OCI-LY7 (cell line): ENCODE data around the gene SERPINE2. TPM values are rescaled to one million over a fixed set of nuclear protein-coding genes. Genes with fewer than 3 reads are reported as not detected.

ENCODE experiments used
- BruUV-seq: library from RNA; stranded (reverse); fragments of 400-500 nt; replicated peaks from 2 replicates; lab custom pipeline; 2021; lab: Mats Ljungman, UMichigan
- CTCF ChIA-PET: fragments of 300-600 bp; sonication (Branson Sonifier 250); formaldehyde crosslinking; loops from one replicate; lab custom pipeline; 2022; ENCODE audit warnings: antibody characterized with exemption; ENCODE audit not compliant: unreplicated experiment; lab: Charles Lee
- POLR2A ChIA-PET: fragments of 300-600 bp; sonication (Branson Sonifier 250); formaldehyde crosslinking; loops from one replicate; lab custom pipeline; 2022; ENCODE audit warnings: antibody characterized with exemption; lab: Charles Lee
- DNase-seq: peaks from one replicate; pipeline ENCODE4 v3.0.0-alpha.2; 2015; ENCODE audit warnings: low spot score
- H2AFZ ChIP-seq: fragments of 200-600 bp; sonication (generic), shearing (Covaris generic); 2 replicates; pipeline ENCODE4 v1.6.1; 2014; ENCODE audit warnings: mild to moderate bottlenecking, antibody characterized with exemption, low read length, moderate library complexity
- H3K27ac ChIP-seq: fragments of 200-600 bp; sonication (generic); 2 replicates; pipeline ENCODE4 v1.5.1; 2014; ENCODE audit warnings: mixed run types, low read depth, mild to moderate bottlenecking, moderate library complexity, low read length, inconsistent platforms; ENCODE audit not compliant: poor library complexity, severe bottlenecking
- H3K36me3 ChIP-seq: fragments of 200-600 bp; sonication (generic); 2 replicates; pipeline ENCODE4 v1.6.1; 2014; ENCODE audit warnings: mild to moderate bottlenecking, antibody characterized with exemption, low read length, moderate library complexity, mixed read lengths; ENCODE audit not compliant: insufficient read depth
- H3K4me1 ChIP-seq: fragments of 200-600 bp; sonication (generic); 2 replicates; pipeline ENCODE4 v1.5.1; 2014; ENCODE audit warnings: mild to moderate bottlenecking, low read length; ENCODE audit not compliant: insufficient read depth, poor library complexity, severe bottlenecking
- H3K4me2 ChIP-seq: fragments of 200-600 bp; sonication (generic); 2 replicates; pipeline ENCODE4 v1.6.1; 2014; ENCODE audit warnings: mild to moderate bottlenecking, low read length
- H3K4me3 ChIP-seq: fragments of 200-600 bp; sonication (generic); 2 replicates; pipeline ENCODE4 v1.5.1; 2014; ENCODE audit warnings: mild to moderate bottlenecking, low read depth, low read length; ENCODE audit not compliant: poor library complexity, severe bottlenecking
- H3K79me2 ChIP-seq: fragments of 200-600 bp; sonication (generic); 2 replicates; pipeline ENCODE4 v1.6.1; 2016; ENCODE audit warnings: low read depth, mild to moderate bottlenecking, low read length, moderate library complexity, mixed read lengths; ENCODE audit not compliant: insufficient read depth
- H3K9me2 ChIP-seq: fragments of 200-600 bp; sonication (generic); 2 replicates; pipeline ENCODE4 v1.6.1; 2016; ENCODE audit warnings: mild to moderate bottlenecking, low read length, mixed read lengths; ENCODE audit not compliant: insufficient read depth
- H3K9me3 ChIP-seq: fragments of 200-600 bp; sonication (generic); 2 replicates; pipeline ENCODE4 v1.6.1; 2014; ENCODE audit warnings: mild to moderate bottlenecking, mixed run types, low read length, mixed read lengths
- H4K20me1 ChIP-seq: fragments of 200-600 bp; sonication (generic); 2 replicates; pipeline ENCODE4 v1.6.1; 2014; ENCODE audit warnings: mild to moderate bottlenecking, antibody characterized with exemption, low read length, moderate library complexity, mixed read lengths; ENCODE audit not compliant: insufficient read depth
- EZH2phosphoT487 ChIP-seq: fragments of 200-600 bp; sonication (generic); IDR thresholded peaks from 2 replicates; pipeline ENCODE4 v1.6.1; 2018; ENCODE audit warnings: low read depth, borderline replicate concordance, mild to moderate bottlenecking, mixed run types, antibody characterized with exemption, low read length, moderate library complexity, mixed read lengths
- intact Hi-C: fragments of 100-400 bp; cut with micrococcal nuclease; formaldehyde crosslinking; loops from one replicate; pipeline ENCODE4 v1.10.0; 2022; ENCODE audit not compliant: unreplicated experiment
- total RNA-seq, 2 experiments: library from RNA; depleted of rRNA in 1 of 2; stranded (reverse); fragments of >200 nt in 1 of 2; shearing (Covaris generic) in 1 of 2; gene quantifications; 2 replicates each; pipeline ENCODE4 v1.2.3, GENCODE V29; 2014 to 2022
- TF ChIP-seq, protein P1 (sequence below): fragments of 200-600 bp; sonication (generic); conservative IDR thresholded peaks from 2 replicates; pipeline ENCODE4 v1.5.1; 2014; ENCODE audit warnings: mild to moderate bottlenecking, antibody characterized with exemption, low read length, moderate library complexity, mixed read lengths

Gene SERPINE2
- total RNA-seq, 2 experiments from 2014 or later: not detected

DNA sequence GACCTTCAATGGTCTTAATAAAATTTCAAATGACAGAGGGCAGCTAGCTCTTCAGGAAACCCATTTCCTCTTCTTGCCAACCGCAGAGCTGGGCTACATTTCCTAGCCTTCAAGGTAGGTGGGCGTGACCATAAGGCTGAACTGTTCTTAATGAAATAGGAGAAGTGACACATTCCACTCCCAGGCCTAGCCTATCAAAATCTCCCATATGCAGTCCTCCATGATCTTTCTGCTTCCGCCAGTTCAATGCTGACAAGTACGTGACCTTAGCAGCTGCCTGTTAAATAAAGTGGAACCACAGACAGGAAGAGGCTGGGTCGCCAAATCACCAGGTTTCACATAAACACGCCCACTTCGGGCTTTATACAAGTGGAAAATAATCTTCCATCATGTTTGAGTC, 13.2 kb downstream of the SERPINE2 start:
- Histone ChIP-seq H3K9me2 (no peaks in the 10 kb centered on the region), H3K4me2 (peak overlapping the region; percentile 40), H3K9me3 (no peaks in the 10 kb centered on the region), H3K36me3 (no peaks in the 10 kb centered on the region), H3K27ac (no peak overlapping the region), H3K79me2 (no peaks in the 10 kb centered on the region), H3K4me1 (peaks cover 11% of the 10 kb centered on the region), H2AFZ (peak overlapping the region; percentile 22; the same call in 1 of the 2 replicates), H3K4me3 (no peak overlapping the region), H4K20me1 (no peaks in the 10 kb centered on the region)
- DNase-seq: peak; percentile 71
- ChIA-PET CTCF (interaction anchor here (0.7 kb wide), 1 partner anchor 33 kb away, joined by 4 read pairs; no protein-coding TSS in a partner anchor), POLR2A (interaction anchor here (0.8 kb wide), 2 partner anchors 9 to 17 kb away, joined by 3 read pairs; no protein-coding TSS in a partner anchor)
- intact Hi-C loops: no loop called here
- TF ChIP-seq, protein P1, sequence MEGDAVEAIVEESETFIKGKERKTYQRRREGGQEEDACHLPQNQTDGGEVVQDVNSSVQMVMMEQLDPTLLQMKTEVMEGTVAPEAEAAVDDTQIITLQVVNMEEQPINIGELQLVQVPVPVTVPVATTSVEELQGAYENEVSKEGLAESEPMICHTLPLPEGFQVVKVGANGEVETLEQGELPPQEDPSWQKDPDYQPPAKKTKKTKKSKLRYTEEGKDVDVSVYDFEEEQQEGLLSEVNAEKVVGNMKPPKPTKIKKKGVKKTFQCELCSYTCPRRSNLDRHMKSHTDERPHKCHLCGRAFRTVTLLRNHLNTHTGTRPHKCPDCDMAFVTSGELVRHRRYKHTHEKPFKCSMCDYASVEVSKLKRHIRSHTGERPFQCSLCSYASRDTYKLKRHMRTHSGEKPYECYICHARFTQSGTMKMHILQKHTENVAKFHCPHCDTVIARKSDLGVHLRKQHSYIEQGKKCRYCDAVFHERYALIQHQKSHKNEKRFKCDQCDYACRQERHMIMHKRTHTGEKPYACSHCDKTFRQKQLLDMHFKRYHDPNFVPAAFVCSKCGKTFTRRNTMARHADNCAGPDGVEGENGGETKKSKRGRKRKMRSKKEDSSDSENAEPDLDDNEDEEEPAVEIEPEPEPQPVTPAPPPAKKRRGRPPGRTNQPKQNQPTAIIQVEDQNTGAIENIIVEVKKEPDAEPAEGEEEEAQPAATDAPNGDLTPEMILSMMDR: no peak
- no peak for TF ChIP-seq EZH2phosphoT487
- no TSS peak for BruUV-seq

DNA sequence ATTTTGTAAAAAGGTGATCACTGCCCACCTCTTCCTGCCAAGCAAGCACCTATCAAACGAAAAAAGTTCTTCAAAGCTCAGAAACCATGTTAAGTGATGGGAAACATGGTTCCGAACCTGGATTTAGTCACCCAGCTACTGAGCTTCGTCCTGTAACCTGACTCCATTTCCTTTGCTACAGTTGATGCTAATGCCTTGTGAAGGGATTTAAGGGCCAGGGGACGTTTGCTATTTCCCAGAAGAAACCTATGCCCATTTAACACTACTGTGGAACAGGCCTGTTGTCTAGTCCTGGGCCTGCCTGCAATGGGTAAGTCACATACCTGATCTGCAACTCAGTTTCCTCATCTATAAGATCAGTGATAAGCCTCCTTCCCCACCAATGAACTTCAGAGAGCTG, 14.8 kb downstream of the SERPINE2 start:
- H3K79me2 ChIP-seq: no peaks in the 10 kb centered on the region
- BruUV-seq: no TSS peak
- TF ChIP-seq EZH2phosphoT487: no peak
- TF ChIP-seq, protein P1: no peak
- H3K27ac ChIP-seq: no peak overlapping the region
- H3K9me2 ChIP-seq: no peaks in the 10 kb centered on the region
- no peaks in the 10 kb centered on the region for H3K9me3 ChIP-seq
- intact Hi-C loops: no loop called here
- no peak overlapping the region for H3K4me3 ChIP-seq
- DNase-seq: no peak
- H2AFZ ChIP-seq: no peak overlapping the region
- ChIA-PET POLR2A (no interaction called here), CTCF (no interaction called here)
- peaks cover 11% of the 10 kb centered on the region for H3K4me1 ChIP-seq
- H3K4me2 ChIP-seq: no peak overlapping the region
- no peaks in the 10 kb centered on the region for H3K36me3 ChIP-seq
- no peaks in the 10 kb centered on the region for H4K20me1 ChIP-seq

DNA sequence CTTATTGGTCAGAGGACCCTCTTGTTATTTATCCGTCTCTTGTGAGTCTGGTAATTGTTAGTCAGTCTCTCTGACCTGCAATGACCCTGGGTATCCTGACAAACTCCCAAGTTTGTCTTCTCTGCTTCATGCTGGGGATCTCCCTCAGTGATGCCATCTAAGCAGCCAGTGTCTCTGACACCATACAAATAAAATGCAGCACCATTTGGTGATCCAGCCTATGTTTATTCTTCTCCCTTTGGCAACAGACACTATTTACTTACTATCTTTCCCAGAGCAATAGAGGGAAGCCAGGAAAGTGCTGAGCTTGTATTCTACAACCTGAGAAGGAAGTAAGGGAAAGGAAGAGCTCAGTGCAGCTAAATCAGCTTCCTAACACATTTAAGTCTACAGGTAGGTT, 15.9 kb downstream of the SERPINE2 start:
- CTCF ChIA-PET: no interaction called here
- Histone ChIP-seq H3K4me3 (no peak overlapping the region), H3K4me1 (peaks cover 11% of the 10 kb centered on the region), H3K9me3 (no peaks in the 10 kb centered on the region), H2AFZ (no peak overlapping the region), H3K4me2 (no peak overlapping the region), H3K27ac (no peak overlapping the region), H4K20me1 (no peaks in the 10 kb centered on the region), H3K79me2 (no peaks in the 10 kb centered on the region), H3K9me2 (no peaks in the 10 kb centered on the region), H3K36me3 (no peaks in the 10 kb centered on the region)
- TF ChIP-seq EZH2phosphoT487: no peak
- TF ChIP-seq, protein P1: no peak
- POLR2A ChIA-PET: interaction anchor here (0.6 kb wide), 2 partner anchors 304 to 573 kb away, joined by 3 to 4 read pairs; no protein-coding TSS in a partner anchor
- BruUV-seq: no TSS peak
- no peak for DNase-seq
- intact Hi-C loops: no loop called here
